HG03097 (cell line): ENCODE data around the gene SYNDIG1L.

Source experiments
- ATAC-seq: cut with Tn5 transposase; IDR thresholded peaks from one replicate; pipeline ENCODE4 v1.9.1; 2021; ENCODE audit not compliant: unreplicated experiment, low FRiP score

The SYNDIG1L gene

DNA sequence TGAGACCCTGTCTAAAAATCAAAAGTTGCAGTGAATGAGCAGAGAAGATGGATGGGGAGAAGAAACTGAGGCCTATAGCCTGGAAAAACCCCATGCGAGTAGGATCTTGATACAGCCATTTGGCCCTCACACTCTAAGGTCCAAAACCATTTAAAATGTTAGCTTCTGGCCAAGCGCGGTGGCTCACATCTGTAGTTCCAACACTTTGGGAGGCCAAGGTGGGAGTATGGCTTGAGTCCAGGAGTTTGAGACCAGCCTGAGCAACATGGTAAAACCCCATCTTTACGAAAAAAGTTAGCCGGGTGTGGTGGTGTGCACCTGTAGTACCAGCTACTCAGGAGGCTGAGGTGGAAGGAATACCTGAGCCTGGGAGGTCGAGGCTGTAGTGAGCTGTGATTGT is 58.0 kb downstream of the SYNDIG1L start:
- ATAC-seq, result no peak

GRCh38 chr14:74364271-74364880 is 61.6 kb downstream of the SYNDIG1L start:
- no peak for ATAC-seq

DNA sequence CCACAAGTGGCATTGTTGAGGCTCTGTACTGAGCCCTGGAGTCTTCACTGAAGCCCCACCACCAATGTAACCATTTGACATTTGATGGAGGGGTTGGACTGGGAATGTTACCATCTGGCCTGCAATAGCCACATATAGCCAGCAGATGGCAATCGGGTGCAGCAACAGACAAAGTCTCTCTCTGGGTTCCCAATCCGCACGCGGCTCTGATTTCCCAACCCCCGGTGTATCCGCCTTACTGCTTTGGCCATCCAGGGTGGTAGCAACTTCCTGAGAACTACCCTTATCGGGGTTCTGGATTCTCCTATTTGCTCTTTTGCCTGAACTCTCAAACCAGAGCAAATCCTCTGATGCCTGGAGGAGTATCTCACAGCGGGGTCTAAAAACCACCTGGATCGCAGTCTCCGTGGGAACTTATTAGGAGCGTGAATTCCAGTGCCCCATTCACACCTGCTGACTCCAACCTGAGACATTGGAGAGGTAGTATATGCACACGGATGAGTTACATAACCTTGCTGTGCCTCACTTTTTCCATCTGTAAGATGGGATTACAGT is 63.6 kb downstream of the SYNDIG1L start:
- no peak for ATAC-seq

DNA sequence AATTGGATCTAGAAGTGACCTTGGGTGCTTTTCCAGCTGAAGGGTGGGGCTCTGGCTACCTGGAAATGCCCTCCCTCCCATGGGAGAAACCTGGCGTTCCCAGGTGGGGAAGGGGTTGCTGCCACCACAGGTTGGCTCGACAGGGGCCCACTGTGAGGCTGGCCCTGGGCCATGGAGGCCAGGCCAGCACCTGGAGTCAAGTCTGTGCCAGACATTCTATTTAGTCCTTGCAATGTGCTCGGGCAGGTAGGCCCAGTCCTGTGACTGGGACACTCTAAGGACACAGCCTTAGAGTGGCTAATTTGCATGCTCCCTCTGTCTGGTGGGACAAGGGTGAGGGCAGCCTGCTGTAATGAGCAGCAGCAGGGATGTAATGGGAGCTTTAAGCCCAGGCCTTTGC is 65.8 kb downstream of the SYNDIG1L start:
- no peak for ATAC-seq

- no peak for ATAC-seq
Observed at GRCh38 chr14:74358176-74358829, 67.7 kb downstream of the SYNDIG1L start.

GRCh38 chr14:74357585-74357984 is 68.4 kb downstream of the SYNDIG1L start:
- no peak for ATAC-seq

GRCh38 chr14:74356892-74357575 is 69.0 kb downstream of the SYNDIG1L start:
- ATAC-seq, result no peak
